Right lobe of liver (tissue), 6 donors: Measurements from ENCODE around the gene SNAI1. TPM values are rescaled to one million over a fixed set of nuclear protein-coding genes. Genes with fewer than 3 reads are reported as not detected.

Source experiments
- ATAC-seq, 4 donors: fragments of 200-7000 bp; cut with Tn5 transposase; one replicate each; pipeline ENCODE4 v1.9.1; 2020; ENCODE audit warnings: mild to moderate bottlenecking in 4 of 4, moderate library complexity in 4 of 4
- DNase-seq, 3 donors: peaks; one replicate each; pipeline ENCODE4 v3.0.0-alpha.2; 2020
- H3K27ac ChIP-seq, 3 donors: fragments of 200-600 bp; one replicate each; pipeline ENCODE4 v1.8.0; 2022
- H3K27me3 ChIP-seq, 2 donors: fragments of 200-600 bp; one replicate each; pipeline ENCODE4 v1.8.0; 2022
- H3K36me3 ChIP-seq, 4 donors: fragments of 200-600 bp; sonication (generic) in 1 of 4; one replicate each; pipeline versions ENCODE4 v1.5.1 to v1.8.0; 2017 to 2022; ENCODE audit warnings: control low read depth in 1 of 4
- H3K4me1 ChIP-seq, 4 donors: fragments of 200-600 bp; sonication (generic) in 1 of 4; one replicate each; pipeline versions ENCODE4 v1.5.1 to v1.8.0; 2017 to 2022; ENCODE audit warnings: control low read depth in 1 of 4
- H3K4me3 ChIP-seq, 3 donors: fragments of 200-600 bp; one replicate each; pipeline ENCODE4 v1.8.0; 2022
- H3K9me3 ChIP-seq, 4 donors: fragments of 200-600 bp; sonication (generic) in 1 of 4; one replicate each; pipeline versions ENCODE4 v1.5.1 to v1.8.0; 2017 to 2022; ENCODE audit warnings: control low read depth in 1 of 4
- CTCF ChIP-seq, 4 donors: fragments of 200-600 bp in 3 of 4; fragments of 450-650 bp in 1 of 4; IDR thresholded peaks; one replicate each; pipeline versions ENCODE4 v1.5.1 to v1.8.0; 2016 to 2022; ENCODE audit warnings: antibody characterized with exemption in 4 of 4, mild to moderate bottlenecking in 2 of 4
- POLR2A ChIP-seq: fragments of 450-650 bp; IDR thresholded peaks from one replicate; pipeline ENCODE4 v1.6.1; 2017; ENCODE audit warnings: antibody characterized with exemption, mild to moderate bottlenecking
- WGBS: methylation state at CpG from one replicate; pipeline ENCODE4 v1.1.6; 2018; ENCODE audit warnings: low coverage, low lambda C conversion rate; ENCODE audit not compliant: insufficient coverage; ENCODE audit errors: missing lambda C conversion rate; 5-methylcytosine and 5-hydroxymethylcytosine counted together
- intact Hi-C, 2 donors: fragments of 100-400 bp; cut with DNase I; formaldehyde crosslinking; loops; one replicate each; pipeline versions ENCODE4 v1.11.2 to v1.14.1; 2022
- total RNA-seq, 6 experiments: library from RNA; depleted of rRNA in 2 of 6; stranded (reverse); fragments of >200 nt in 2 of 6; fragmentation: NEBNext Ultra II Directional in 3 of 6; extraction: Animal tissue kit (Norgen Biotek cat#: 25700) in 3 of 6; gene quantifications; one replicate each; pipeline versions ENCODE4 v1.1.0 to v1.2.4, GENCODE V29; 2016 to 2023
- donor health status: DM: no; HTN: yes; CAD: no.
- donor health status: DM: no; HTN: no; CAD: no.
- donor health status: DM: no; HTN: no; CAD: no.
- donor health status: DM: no; HTN: yes; CAD: no.
- donor health status: DM: no; HTN: yes; CAD: no.

The SNAI1 gene
- total RNA-seq, 6 experiments from 2014 or later = 0.73 to 1.9 (median 1.1) TPM

GRCh38 chr20:50032955-50033666, 50.3 kb downstream of the SNAI1 start:
- intact Hi-C loops = no loop called here
- Histone ChIP-seq H3K27me3 (no peaks in the 10 kb centered on the region), H3K4me3 (no peak overlapping the region), H3K36me3 (no peaks in the 10 kb centered on the region), H3K9me3 (no peaks in the 10 kb centered on the region), H3K4me1 (peaks cover 0 to 13% (median 6%) of the 10 kb centered on the region in 4 donors), H3K27ac (peak overlapping the region in 2 of 3 donors; percentile 8 to 22)
- TF ChIP-seq CTCF (IDR thresholded peaks at IDR 0.05) = no peak
- DNase-seq = no peak
- 68% methylated on average over 4 of the region's 9 CpGs for WGBS
- no peak for ATAC-seq

- no peak overlapping the region for H3K4me3 ChIP-seq
- intact Hi-C loops = no loop called here
- H3K27ac ChIP-seq = no peak overlapping the region
- 83% methylated on average over 4 of the region's 9 CpGs for WGBS
- H3K4me1 ChIP-seq = peaks cover 0 to 10% (median 4%) of the 10 kb centered on the region in 4 donors
- DNase-seq (no peak), ATAC-seq (no peak)
- H3K36me3 ChIP-seq = no peaks in the 10 kb centered on the region
- H3K9me3 ChIP-seq = no peaks in the 10 kb centered on the region
- no peak for TF ChIP-seq POLR2A
- no peak for TF ChIP-seq CTCF (IDR thresholded peaks at IDR 0.05)
- no peaks in the 10 kb centered on the region for H3K27me3 ChIP-seq
Observed at GRCh38 chr20:50034567-50035180, 51.9 kb downstream of the SNAI1 start.

- Histone ChIP-seq H3K27me3 (no peaks in the 10 kb centered on the region), H3K9me3 (no peaks in the 10 kb centered on the region), H3K27ac (no peak overlapping the region), H3K4me3 (no peak overlapping the region), H3K4me1 (no peaks in the 10 kb centered on the region), H3K36me3 (no peaks in the 10 kb centered on the region)
- TF ChIP-seq POLR2A = no peak
- TF ChIP-seq CTCF (IDR thresholded peaks at IDR 0.05) = no peak
- ATAC-seq (no peak), DNase-seq (no peak)
- 89% methylated on average over 3 of the region's 3 CpGs for WGBS
- intact Hi-C loops = no loop called here
Observed at GRCh38 chr20:50036703-50037102, 53.9 kb downstream of the SNAI1 start.

- no peak overlapping the region for H3K27ac ChIP-seq
- no CpG with 5 or more reads among the region's 3 CpGs for whole genome bisulfite sequencing
- H3K36me3 ChIP-seq = no peaks in the 10 kb centered on the region
- no peak for TF ChIP-seq POLR2A
- no peak for TF ChIP-seq CTCF (IDR thresholded peaks at IDR 0.05)
- H3K4me3 ChIP-seq = no peak overlapping the region
- intact Hi-C loops = no loop called here
- DNase-seq (no peak), ATAC-seq (peak in 1 of 4 donors; percentile 6)
- H3K9me3 ChIP-seq = no peaks in the 10 kb centered on the region
- no peaks in the 10 kb centered on the region for H3K4me1 ChIP-seq
- no peaks in the 10 kb centered on the region for H3K27me3 ChIP-seq
Observed at GRCh38 chr20:50037123-50037522, 54.3 kb downstream of the SNAI1 start.
